WERI-Rb-1 (cell line): ENCODE data around the gene KCNQ2.

Experiments used
- DNase-seq: peaks from one replicate; pipeline ENCODE4 v3.0.0-alpha.2; 2020
- H3K27ac ChIP-seq: fragments of 250-450 bp; sonication (Bioruptor Pico); 2 replicates; pipeline ENCODE4 v1.5.1; 2020; ENCODE audit warnings: mild to moderate bottlenecking, moderate library complexity
- H3K27me3 ChIP-seq: fragments of 250-450 bp; sonication (Bioruptor Pico); 2 replicates; pipeline ENCODE4 v1.5.1; 2021; ENCODE audit warnings: mild to moderate bottlenecking, low read depth, moderate library complexity; ENCODE audit not compliant: insufficient read depth, severe bottlenecking
- H3K36me3 ChIP-seq: fragments of 250-450 bp; sonication (Bioruptor Pico); 2 replicates; pipeline ENCODE4 v1.5.1; 2020; ENCODE audit warnings: mild to moderate bottlenecking, moderate library complexity
- H3K4me3 ChIP-seq: 2 replicates; pipeline ENCODE4 v1.5.1; 2011; ENCODE audit warnings: low read depth, mild to moderate bottlenecking, control low read depth, low read length
- H3K9me3 ChIP-seq: fragments of 250-450 bp; sonication (Bioruptor Pico); 2 replicates; pipeline ENCODE4 v1.5.1; 2021; ENCODE audit warnings: mild to moderate bottlenecking, moderate library complexity; ENCODE audit not compliant: severe bottlenecking
- CTCF ChIP-seq: IDR thresholded peaks from 2 replicates; pipeline ENCODE4 v1.5.1; 2011; ENCODE audit warnings: low read depth, mild to moderate bottlenecking, control low read depth, inconsistent platforms, low read length

Gene KCNQ2

GRCh38 chr20:63428906-63429575, 43.4 kb downstream of the KCNQ2 start:
- H3K27me3 ChIP-seq: no peaks in the 10 kb centered on the region
- DNase-seq: no peak
- peaks cover 32% of the 10 kb centered on the region for H3K36me3 ChIP-seq
- no peak for TF ChIP-seq CTCF
- no peak overlapping the region for H3K4me3 ChIP-seq
- peak overlapping the region; percentile 58 for H3K27ac ChIP-seq
- no peaks in the 10 kb centered on the region for H3K9me3 ChIP-seq

GRCh38 chr20:63427724-63428330, 44.6 kb downstream of the KCNQ2 start:
- H3K9me3 ChIP-seq: no peaks in the 10 kb centered on the region

DNA sequence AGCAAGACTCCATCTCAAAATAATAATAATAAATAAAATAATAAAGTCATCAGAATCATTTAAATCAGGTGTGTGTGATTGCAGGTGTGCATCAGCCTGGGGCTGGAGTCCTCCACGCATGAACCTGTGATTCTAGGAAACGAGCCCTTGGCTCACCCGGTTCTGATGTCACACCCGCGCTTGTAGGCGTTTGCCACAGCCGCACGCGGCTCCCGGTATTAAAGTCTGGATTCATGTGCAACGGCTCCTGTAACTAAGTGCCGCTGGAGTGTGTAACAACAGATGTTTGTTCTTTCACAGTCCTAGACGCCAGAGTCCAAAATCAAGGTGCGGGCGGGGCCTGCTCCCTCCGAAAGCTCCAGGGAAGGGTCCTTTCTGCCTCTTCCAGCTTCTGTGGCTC, 45.2 kb downstream of the KCNQ2 start:
- Histone ChIP-seq H3K4me3 (no peak overlapping the region), H3K36me3 (peaks cover 32% of the 10 kb centered on the region), H3K27me3 (no peaks in the 10 kb centered on the region), H3K9me3 (no peaks in the 10 kb centered on the region), H3K27ac (no peak overlapping the region)
- no peak for TF ChIP-seq CTCF
- DNase-seq: no peak

More at GRCh38 chr20:63427724-63428330, 44.6 kb downstream of the KCNQ2 start:
- no peak for DNase-seq
- TF ChIP-seq CTCF: no peak
- Histone ChIP-seq H3K27me3 (no peaks in the 10 kb centered on the region), H3K27ac (peak overlapping the region; percentile 58; the same call in 1 of the 2 replicates), H3K4me3 (no peak overlapping the region), H3K36me3 (peaks cover 32% of the 10 kb centered on the region)

GRCh38 chr20:63425846-63426485, 46.5 kb downstream of the KCNQ2 start:
- Histone ChIP-seq H3K9me3 (no peaks in the 10 kb centered on the region), H3K27me3 (no peaks in the 10 kb centered on the region), H3K4me3 (no peak overlapping the region), H3K27ac (no peak overlapping the region), H3K36me3 (peaks cover 32% of the 10 kb centered on the region)
- no peak for DNase-seq
- TF ChIP-seq CTCF: peak; percentile 48

GRCh38 chr20:63424613-63425012, 47.8 kb downstream of the KCNQ2 start:
- no peak for DNase-seq
- no peaks in the 10 kb centered on the region for H3K27me3 ChIP-seq

More at GRCh38 chr20:63424613-63425012, 47.8 kb downstream of the KCNQ2 start:
- no peak for TF ChIP-seq CTCF
- peaks cover 32% of the 10 kb centered on the region for H3K36me3 ChIP-seq
- H3K27ac ChIP-seq: peak overlapping the region; percentile 68; the same call in 1 of the 2 replicates
- no peak overlapping the region for H3K4me3 ChIP-seq
- no peaks in the 10 kb centered on the region for H3K9me3 ChIP-seq
